ENCODE data around the gene MACROD1. TPM values are rescaled to one million over a fixed set of nuclear protein-coding genes. Genes with fewer than 3 reads are reported as not detected.

MACROD1 gene
- total RNA-seq, 5 donors from 2014 or later (not counting 1 experiment from before 2014, with no cell fraction given), result 6.0 to 14.8 (median 10.4) TPM

GRCh38 chr11:64014356-64014755 is 151.6 kb downstream of the MACROD1 start:
- POLR2A ChIA-PET, result no interaction called here
- ATAC-seq (replicated peaks in 1 of 4) (no peak), DNase-seq (no peak)
- Mint-ChIP-seq H3K9me3 (peaks cover 0 to 10% (median 0%) of the 10 kb centered on the region in 3 donors), H3K4me3 (no peak overlapping the region), H3K4me1 (no peaks in the 10 kb centered on the region), H3K36me3 (no peaks in the 10 kb centered on the region), H3K27me3 (peaks cover 0 to 3% of the 10 kb centered on the region in 2 donors), H3K27ac (no peak overlapping the region)
- Histone ChIP-seq H3K9me3 (no peaks in the 10 kb centered on the region), H3K4me1 (ENCODE audit: control insufficient read depth in 1 of 2, extremely low read depth in 1 of 2, insufficient read depth in 2 of 2, low read length in 2 of 2) (no peaks in the 10 kb centered on the region), H3K36me3 (ENCODE audit: control insufficient read depth in 2 of 2, extremely low read depth in 1 of 2, insufficient read depth in 1 of 2, low read length in 1 of 2) (no peaks in the 10 kb centered on the region), H3K27ac (ENCODE audit: low read length) (no peak overlapping the region), H3K4me3 (ENCODE audit: control insufficient read depth in 1 of 2, extremely low read depth in 1 of 2, low read length in 1 of 2) (no peak overlapping the region), H3K27me3 (replicated peaks in 1 of 2; ENCODE audit: control insufficient read depth in 2 of 2, extremely low read depth in 1 of 2, insufficient read depth in 2 of 2, low read length in 1 of 2) (peaks cover 0 to 17% of the 10 kb centered on the region in 2 experiments)
- WGBS (ENCODE audit: insufficient coverage), result 93% methylated on average over 10 of the region's 11 CpGs
- CTCF ChIA-PET, result no interaction called here

GRCh38 chr11:64013141-64013896 is 152.6 kb downstream of the MACROD1 start:
- Histone ChIP-seq H3K4me3 (ENCODE audit: control insufficient read depth in 1 of 2, extremely low read depth in 1 of 2, low read length in 1 of 2) (no peak overlapping the region), H3K9me3 (no peaks in the 10 kb centered on the region), H3K27me3 (replicated peaks in 1 of 2; ENCODE audit: control insufficient read depth in 2 of 2, extremely low read depth in 1 of 2, insufficient read depth in 2 of 2, low read length in 1 of 2) (peaks cover 0 to 28% of the 10 kb centered on the region in 2 experiments), H3K4me1 (ENCODE audit: control insufficient read depth in 1 of 2, extremely low read depth in 1 of 2, insufficient read depth in 2 of 2, low read length in 2 of 2) (no peaks in the 10 kb centered on the region), H3K27ac (ENCODE audit: low read length) (no peak overlapping the region), H3K36me3 (ENCODE audit: control insufficient read depth in 2 of 2, extremely low read depth in 1 of 2, insufficient read depth in 1 of 2, low read length in 1 of 2) (no peaks in the 10 kb centered on the region)
- WGBS (ENCODE audit: insufficient coverage), result 81% methylated on average over 15 of the region's 16 CpGs
- no peak for DNase-seq
- ATAC-seq (replicated peaks in 1 of 4), result no peak
- no peak overlapping the region for H3K4me3 Mint-ChIP-seq
- POLR2A ChIA-PET, result no interaction called here
- peaks cover 5 to 8% of the 10 kb centered on the region in 2 donors for H3K27me3 Mint-ChIP-seq
- CTCF ChIA-PET, result no interaction called here
- H3K4me1 Mint-ChIP-seq, result peaks cover 0 to under 1% (median 0%) of the 10 kb centered on the region in 3 donors
- no peaks in the 10 kb centered on the region for H3K36me3 Mint-ChIP-seq
- peaks cover 0 to 10% (median 0%) of the 10 kb centered on the region in 3 donors for H3K9me3 Mint-ChIP-seq
- no peak overlapping the region for H3K27ac Mint-ChIP-seq

- H3K36me3 Mint-ChIP-seq, result no peaks in the 10 kb centered on the region
- CTCF ChIA-PET, result no interaction called here
- 99% methylated on average over 8 of the region's 8 CpGs for WGBS (ENCODE audit: insufficient coverage)
Observed at GRCh38 chr11:64011371-64011770, 154.5 kb downstream of the MACROD1 start.

GRCh38 chr11:64010783-64011182 is 155.1 kb downstream of the MACROD1 start:
- no peak overlapping the region for H3K27ac ChIP-seq (ENCODE audit: low read length)
- no peak for DNase-seq
- Mint-ChIP-seq H3K4me3 (no peak overlapping the region), H3K9me3 (peaks cover 0 to 10% (median 0%) of the 10 kb centered on the region in 3 donors), H3K27ac (no peak overlapping the region), H3K27me3 (peaks cover 22 to 30% of the 10 kb centered on the region in 2 donors), H3K36me3 (no peaks in the 10 kb centered on the region), H3K4me1 (peaks cover 7 to 16% (median 15%) of the 10 kb centered on the region in 3 donors)
- no peak overlapping the region for H3K4me3 ChIP-seq (ENCODE audit: control insufficient read depth in 1 of 2, extremely low read depth in 1 of 2, low read length in 1 of 2)
- H3K9me3 ChIP-seq, result no peaks in the 10 kb centered on the region
- no peaks in the 10 kb centered on the region for H3K36me3 ChIP-seq (ENCODE audit: control insufficient read depth in 2 of 2, extremely low read depth in 1 of 2, insufficient read depth in 1 of 2, low read length in 1 of 2)
- peaks cover 0 to 53% of the 10 kb centered on the region in 2 experiments for H3K27me3 ChIP-seq (replicated peaks in 1 of 2; ENCODE audit: control insufficient read depth in 2 of 2, extremely low read depth in 1 of 2, insufficient read depth in 2 of 2, low read length in 1 of 2)
- ATAC-seq (replicated peaks in 1 of 4), result no peak
- ChIA-PET CTCF (no interaction called here), POLR2A (no interaction called here)
- WGBS (ENCODE audit: insufficient coverage), result 88% methylated on average over 2 of the region's 2 CpGs
- H3K4me1 ChIP-seq (ENCODE audit: control insufficient read depth in 1 of 2, extremely low read depth in 1 of 2, insufficient read depth in 2 of 2, low read length in 2 of 2), result peaks cover 0 to 14% of the 10 kb centered on the region in 2 experiments

More at GRCh38 chr11:64011371-64011770, 154.5 kb downstream of the MACROD1 start:
- H3K9me3 ChIP-seq, result no peaks in the 10 kb centered on the region
- Mint-ChIP-seq H3K9me3 (peaks cover 0 to 10% (median 0%) of the 10 kb centered on the region in 3 donors), H3K27ac (no peak overlapping the region), H3K4me1 (peaks cover 7 to 16% (median 15%) of the 10 kb centered on the region in 3 donors), H3K4me3 (no peak overlapping the region), H3K27me3 (peaks cover 22 to 27% of the 10 kb centered on the region in 2 donors)
- H3K27me3 ChIP-seq (replicated peaks in 1 of 2; ENCODE audit: control insufficient read depth in 2 of 2, extremely low read depth in 1 of 2, insufficient read depth in 2 of 2, low read length in 1 of 2), result peaks cover 0 to 47% of the 10 kb centered on the region in 2 experiments
- POLR2A ChIA-PET, result no interaction called here
- H3K4me1 ChIP-seq (ENCODE audit: control insufficient read depth in 1 of 2, extremely low read depth in 1 of 2, insufficient read depth in 2 of 2, low read length in 2 of 2), result peaks cover 0 to 14% of the 10 kb centered on the region in 2 experiments
- H3K27ac ChIP-seq (ENCODE audit: low read length), result no peak overlapping the region
- no peaks in the 10 kb centered on the region for H3K36me3 ChIP-seq (ENCODE audit: control insufficient read depth in 2 of 2, extremely low read depth in 1 of 2, insufficient read depth in 1 of 2, low read length in 1 of 2)
- no peak overlapping the region for H3K4me3 ChIP-seq (ENCODE audit: control insufficient read depth in 1 of 2, extremely low read depth in 1 of 2, low read length in 1 of 2)
- DNase-seq (no peak), ATAC-seq (replicated peaks in 1 of 4) (no peak)

GRCh38 chr11:64009710-64010109 is 156.2 kb downstream of the MACROD1 start:
- Mint-ChIP-seq H3K36me3 (no peaks in the 10 kb centered on the region), H3K4me3 (no peak overlapping the region), H3K27me3 (peaks cover 22 to 32% of the 10 kb centered on the region in 2 donors), H3K27ac (no peak overlapping the region), H3K9me3 (peaks cover 0 to 10% (median 0%) of the 10 kb centered on the region in 3 donors), H3K4me1 (peaks cover 7 to 16% (median 15%) of the 10 kb centered on the region in 3 donors)
- ChIA-PET POLR2A (interaction anchor here in 1 of 2 donors (0.6 kb wide), 1 partner anchor 324 kb away, joined by 4 read pairs; no protein-coding TSS in a partner anchor), CTCF (no interaction called here)
- H3K27me3 ChIP-seq (replicated peaks in 1 of 2; ENCODE audit: control insufficient read depth in 2 of 2, extremely low read depth in 1 of 2, insufficient read depth in 2 of 2, low read length in 1 of 2), result peaks cover 0 to 60% of the 10 kb centered on the region in 2 experiments
- H3K4me1 ChIP-seq (ENCODE audit: control insufficient read depth in 1 of 2, extremely low read depth in 1 of 2, insufficient read depth in 2 of 2, low read length in 2 of 2), result peaks cover 0 to 14% of the 10 kb centered on the region in 2 experiments
- H3K27ac ChIP-seq (ENCODE audit: low read length), result no peak overlapping the region
- H3K36me3 ChIP-seq (ENCODE audit: control insufficient read depth in 2 of 2, extremely low read depth in 1 of 2, insufficient read depth in 1 of 2, low read length in 1 of 2), result no peaks in the 10 kb centered on the region
- H3K4me3 ChIP-seq (ENCODE audit: control insufficient read depth in 1 of 2, extremely low read depth in 1 of 2, low read length in 1 of 2), result no peak overlapping the region
- 90% methylated on average over 4 of the region's 8 CpGs for WGBS (ENCODE audit: insufficient coverage)
- DNase-seq (no peak), ATAC-seq (replicated peaks in 1 of 4) (no peak)
- no peaks in the 10 kb centered on the region for H3K9me3 ChIP-seq

- peaks cover 22 to 32% of the 10 kb centered on the region in 2 donors for H3K27me3 Mint-ChIP-seq
- no CpG with 5 or more reads among the region's 18 CpGs for WGBS (ENCODE audit: insufficient coverage)
- Histone ChIP-seq H3K4me1 (ENCODE audit: control insufficient read depth in 1 of 2, extremely low read depth in 1 of 2, insufficient read depth in 2 of 2, low read length in 2 of 2) (peaks cover 0 to 14% of the 10 kb centered on the region in 2 experiments), H3K9me3 (no peaks in the 10 kb centered on the region), H3K4me3 (ENCODE audit: control insufficient read depth in 1 of 2, extremely low read depth in 1 of 2, low read length in 1 of 2) (no peak overlapping the region), H3K27me3 (replicated peaks in 1 of 2; ENCODE audit: control insufficient read depth in 2 of 2, extremely low read depth in 1 of 2, insufficient read depth in 2 of 2, low read length in 1 of 2) (peaks cover 0 to 62% of the 10 kb centered on the region in 2 experiments), H3K36me3 (ENCODE audit: control insufficient read depth in 2 of 2, extremely low read depth in 1 of 2, insufficient read depth in 1 of 2, low read length in 1 of 2) (no peaks in the 10 kb centered on the region), H3K27ac (ENCODE audit: low read length) (no peak overlapping the region)
- peaks cover 0 to 10% (median 0%) of the 10 kb centered on the region in 3 donors for H3K9me3 Mint-ChIP-seq
- POLR2A ChIA-PET, result interaction anchor here in 1 of 2 donors (0.6 kb wide), 1 partner anchor 324 kb away, joined by 4 read pairs; no protein-coding TSS in a partner anchor
- CTCF ChIA-PET, result no interaction called here
- no peak overlapping the region for H3K27ac Mint-ChIP-seq
- H3K4me1 Mint-ChIP-seq, result peaks cover 7 to 16% (median 15%) of the 10 kb centered on the region in 3 donors
- no peak for ATAC-seq (replicated peaks in 1 of 4)
- H3K36me3 Mint-ChIP-seq, result no peaks in the 10 kb centered on the region
- no peak overlapping the region for H3K4me3 Mint-ChIP-seq
- DNase-seq, result no peak
Observed at GRCh38 chr11:64008914-64009633, 156.8 kb downstream of the MACROD1 start.
